Stimulated activated CD4-positive, alpha-beta T cell treated with anti-CD3 and anti-CD28 coated beads, Interleukin-15, amount 100 ng/mL, for 24 hours (primary cell): Measurements from ENCODE around the gene TUBB1.
"Not testable (repeated sequence)": the region's sequence is repeated elsewhere in the genome, so short reads cannot be mapped to it uniquely, and the experiment has no call there.

Source experiments
- DNase-seq: peaks from one replicate; pipeline ENCODE4 v3.0.0-alpha.2; 2020

The TUBB1 gene

GRCh38 chr20:59024111-59024530, 4.9 kb downstream of the TUBB1 start:
- DNase-seq = peak; percentile 1

GRCh38 chr20:59025086-59025485, 5.9 kb downstream of the TUBB1 start:
- no peak for DNase-seq

GRCh38 chr20:59025511-59025910, 6.3 kb downstream of the TUBB1 start:
- DNase-seq = no peak

GRCh38 chr20:59026904-59027740, 7.9 kb downstream of the TUBB1 start:
- no peak for DNase-seq

- DNase-seq = no peak
Measured at GRCh38 chr20:59027741-59028320, 8.6 kb downstream of the TUBB1 start.

GRCh38 chr20:59028812-59029211, 9.6 kb downstream of the TUBB1 start:
- DNase-seq = no peak

DNA sequence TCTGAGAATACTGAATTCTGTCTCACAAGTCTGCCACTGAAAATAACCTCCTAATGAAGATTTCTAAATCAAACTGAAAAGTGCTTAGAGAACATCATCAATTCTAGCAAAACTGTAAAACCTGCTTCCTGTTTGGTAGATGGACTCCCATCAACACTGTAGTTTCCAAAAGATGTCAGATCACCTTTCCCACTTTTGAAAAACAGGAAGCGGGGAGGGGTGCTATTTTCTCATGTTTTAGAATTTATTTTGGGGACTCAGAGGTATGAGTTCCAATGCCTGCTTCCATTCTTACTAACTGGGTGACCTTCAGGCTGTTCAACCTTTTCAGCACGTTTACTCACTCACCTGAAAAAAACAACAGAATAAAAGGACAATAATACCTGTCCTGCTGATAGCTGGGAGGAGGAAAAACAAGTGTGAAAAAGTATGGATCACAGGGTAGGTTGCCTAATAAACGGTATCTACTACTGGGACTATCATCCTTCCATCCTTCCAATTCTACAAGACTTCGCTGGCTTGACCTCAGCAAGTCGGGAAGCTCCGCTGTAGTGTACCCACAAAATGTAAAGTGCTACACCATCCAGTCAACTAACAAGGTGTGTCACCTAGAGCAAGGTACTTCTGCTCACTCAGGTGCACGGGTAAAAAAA, 11.8 kb downstream of the TUBB1 start:
- no peak for DNase-seq

- DNase-seq = peak; percentile 31
Measured at GRCh38 chr20:59031564-59032022, 12.4 kb downstream of the TUBB1 start.

- DNase-seq = peak; percentile 98
Measured at GRCh38 chr20:59032023-59032712, 12.9 kb downstream of the TUBB1 start, which contains the start of gene ATP5F1E. Gene ATP5F1E (minus strand): TSS chr20:59032335. CDS start chr20:59032251, 84 bp downstream.

DNA sequence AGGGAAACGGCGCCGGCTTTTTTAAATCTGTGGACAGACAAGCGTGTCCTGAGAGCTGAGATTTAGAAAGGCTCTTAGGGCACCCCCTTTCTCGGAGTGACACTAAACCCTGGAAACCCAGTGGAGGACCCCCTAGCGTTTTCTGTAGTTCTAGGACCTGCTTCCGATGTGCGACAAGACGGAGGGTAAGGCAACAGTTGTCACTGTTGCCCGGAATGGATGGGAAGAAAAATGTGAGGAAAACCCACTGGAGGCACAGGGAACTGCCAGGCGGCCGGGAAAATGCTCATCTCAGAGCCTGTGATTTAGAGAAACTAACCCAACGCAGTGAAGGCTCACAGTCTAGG, 13.5 kb downstream of the TUBB1 start:
- no peak for DNase-seq

DNA sequence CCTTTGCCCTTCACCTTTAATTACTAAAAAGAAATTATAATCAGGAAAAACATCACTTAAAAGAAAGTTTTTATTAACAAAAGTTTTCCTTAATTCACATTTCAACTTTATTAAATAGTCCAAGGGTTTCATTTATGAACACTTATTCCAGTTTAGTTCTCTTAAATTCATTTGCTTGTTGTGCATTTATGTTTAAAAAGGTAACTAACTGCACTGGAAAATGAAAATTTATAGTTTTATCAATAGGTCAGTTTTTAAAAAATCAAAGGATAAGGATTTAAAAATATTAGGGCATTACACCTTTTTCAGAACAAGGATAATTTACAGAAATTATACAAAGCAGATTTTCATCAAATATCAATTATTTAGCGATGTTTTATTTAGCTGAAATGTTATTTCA, 13.9 kb downstream of the TUBB1 start:
- no peak for DNase-seq

- DNase-seq = no peak
Measured at GRCh38 chr20:59033616-59034165, 14.5 kb downstream of the TUBB1 start.

DNA sequence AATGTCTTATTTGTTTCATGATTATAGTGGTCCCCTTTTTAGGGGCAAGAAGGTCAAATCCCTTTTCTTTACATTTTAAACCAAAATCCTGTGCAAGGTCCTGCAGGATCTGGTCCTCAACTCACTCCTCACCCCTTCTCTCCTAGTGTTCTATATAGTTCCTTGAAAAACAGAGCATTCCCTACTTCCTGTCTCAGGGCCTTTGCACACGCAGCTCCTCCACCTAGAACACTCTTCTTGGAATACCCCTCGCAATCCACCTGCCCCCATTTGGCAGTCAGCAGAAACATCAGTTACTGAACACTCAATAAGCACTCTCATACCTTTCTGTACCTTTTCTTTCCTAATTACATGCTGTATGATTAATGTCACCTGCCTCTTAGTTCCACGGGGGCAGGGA, 16.2 kb downstream of the TUBB1 start:
- no peak for DNase-seq

DNA sequence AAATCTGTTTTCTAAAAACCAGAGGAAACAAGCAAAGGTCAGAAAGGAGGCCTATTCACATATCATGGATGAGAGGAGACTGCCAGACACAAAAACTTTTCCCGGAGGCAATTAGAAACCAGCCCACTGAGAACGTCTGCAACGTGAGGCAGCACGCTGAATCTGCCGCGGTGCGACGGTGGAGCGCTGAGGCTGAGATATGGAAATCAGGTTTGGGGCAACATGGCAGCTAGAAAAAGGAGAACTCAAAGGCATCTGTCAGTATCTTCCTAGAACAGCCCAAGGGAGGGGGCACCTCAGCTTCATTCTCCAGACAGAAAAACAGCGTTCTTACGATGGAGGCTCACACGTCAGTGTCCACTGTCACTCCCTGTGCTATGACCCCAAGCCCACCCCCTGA, 18.2 kb downstream of the TUBB1 start:
- no peak for DNase-seq

DNA sequence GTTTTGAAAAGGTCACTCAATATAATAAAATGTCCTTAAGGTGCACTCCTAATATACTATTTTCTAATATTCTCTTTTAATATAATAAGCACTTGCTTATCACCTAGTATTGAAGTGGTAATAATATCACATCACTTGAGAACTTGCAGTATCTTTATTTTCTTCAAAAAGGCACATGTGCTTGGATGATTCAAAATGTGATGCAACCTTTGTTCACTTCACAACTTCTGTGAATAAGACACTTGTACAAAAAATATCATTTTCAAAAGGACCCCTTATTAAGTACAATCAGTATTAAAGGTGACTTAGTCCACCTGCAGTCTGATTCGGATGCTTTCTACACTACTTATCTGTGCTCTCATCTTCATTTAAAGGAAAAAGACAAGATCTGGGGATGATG, 20.0 kb downstream of the TUBB1 start:
- no peak for DNase-seq

- DNase-seq = no peak
Measured at GRCh38 chr20:59040667-59041066, 21.4 kb downstream of the TUBB1 start.

- not testable (repeated sequence) for DNase-seq
Measured at GRCh38 chr20:59041487-59041886, 22.3 kb downstream of the TUBB1 start.

DNA sequence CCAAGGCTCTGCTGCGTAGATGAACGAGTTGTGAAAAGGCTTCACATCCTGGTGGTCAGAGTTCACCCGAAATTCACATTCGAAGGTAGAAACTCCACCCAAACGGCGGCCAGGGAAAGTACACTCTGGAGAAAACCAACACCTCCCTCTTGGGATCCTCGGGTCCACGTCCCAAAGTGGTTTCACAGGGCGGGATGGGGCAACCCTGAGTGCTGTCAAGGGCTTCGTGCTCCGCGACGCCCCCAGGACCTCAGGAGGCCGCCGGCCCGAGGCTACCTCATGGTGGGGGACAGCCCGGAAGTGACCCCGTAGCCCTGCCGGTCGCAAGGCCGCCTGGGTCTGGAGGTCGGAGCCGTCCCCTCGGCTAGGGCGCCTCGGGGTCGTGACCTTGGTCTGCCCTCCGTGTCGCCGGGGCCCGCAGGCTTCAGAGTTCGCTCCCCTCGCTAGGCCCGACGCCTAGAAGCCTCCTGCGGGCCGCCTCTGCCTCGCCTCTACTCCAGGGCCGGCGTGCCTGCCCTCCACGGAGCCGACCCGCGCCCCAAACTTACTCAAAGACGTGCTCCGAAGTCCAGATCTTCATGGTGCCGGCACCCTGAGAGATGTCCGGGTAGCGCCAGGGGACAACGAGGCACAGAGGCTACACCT, 23.0 kb downstream of the TUBB1 start, which contains the start of gene PRELID3B:
Gene PRELID3B (minus strand): TSS at position 636 of the 645 bp plus-strand sequence. CDS start 56 bp downstream, at position 580.
- DNase-seq = peak; percentile 45

DNA sequence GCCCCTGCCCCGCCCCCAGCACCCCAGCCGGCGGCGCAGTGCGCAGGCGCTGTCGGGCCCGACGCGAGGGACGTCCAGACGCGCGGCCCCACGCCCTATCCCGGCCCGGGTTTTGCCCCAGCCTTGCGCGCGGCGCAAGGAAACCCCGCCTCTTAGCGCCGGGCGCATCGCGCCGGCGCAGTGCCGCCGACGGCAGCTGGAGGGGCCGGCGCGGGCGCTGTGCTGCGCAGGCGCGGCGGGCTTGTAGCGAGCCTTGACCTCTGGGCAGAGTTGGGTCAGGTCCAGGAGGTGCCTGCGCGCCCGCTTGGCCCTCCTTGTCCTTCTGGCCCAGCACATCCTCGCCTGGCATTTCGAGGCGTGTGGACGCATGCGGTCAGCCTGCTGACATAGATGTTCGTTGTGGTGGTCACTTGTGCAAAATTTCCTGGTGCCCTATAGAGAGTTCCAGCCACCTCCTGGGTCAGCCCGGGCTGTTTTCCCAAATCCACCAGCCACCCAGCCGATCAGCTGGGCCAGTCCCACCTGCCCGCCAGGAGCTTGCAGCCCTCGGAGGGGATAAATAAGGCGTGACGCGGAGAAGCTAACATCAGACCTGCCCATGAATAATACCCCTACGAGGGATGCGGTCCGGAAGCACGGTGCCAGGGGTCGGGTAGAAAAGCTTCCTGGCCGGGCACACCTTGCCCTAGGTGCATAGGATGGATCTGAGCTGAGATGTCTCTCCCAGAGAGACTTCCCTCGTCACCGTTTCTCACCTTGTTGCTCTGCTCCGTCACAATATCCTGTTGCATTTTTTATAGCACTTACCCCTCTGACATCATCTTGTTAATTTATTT, 23.8 kb downstream of the TUBB1 start:
- DNase-seq = peak; percentile 96

DNA sequence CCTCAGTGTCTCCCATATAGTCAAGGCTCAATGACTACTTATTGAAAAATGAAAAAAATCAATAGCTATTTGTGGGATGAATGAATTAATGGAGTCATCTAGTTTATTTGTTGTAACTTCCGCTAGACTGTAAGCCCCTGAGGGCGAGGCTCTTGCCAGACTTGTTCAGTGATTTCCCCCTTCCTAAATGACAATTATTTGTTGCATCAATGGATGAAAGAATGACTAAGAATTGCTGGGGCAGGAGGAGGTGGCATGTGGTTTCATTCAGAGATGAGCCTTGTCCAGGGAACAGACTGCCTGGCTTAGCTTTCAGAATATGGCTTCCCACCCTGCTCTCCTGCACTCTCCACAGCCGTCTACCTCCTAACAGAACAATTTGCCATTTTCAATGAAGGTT, 24.5 kb downstream of the TUBB1 start:
- DNase-seq = peak; percentile 15

DNA sequence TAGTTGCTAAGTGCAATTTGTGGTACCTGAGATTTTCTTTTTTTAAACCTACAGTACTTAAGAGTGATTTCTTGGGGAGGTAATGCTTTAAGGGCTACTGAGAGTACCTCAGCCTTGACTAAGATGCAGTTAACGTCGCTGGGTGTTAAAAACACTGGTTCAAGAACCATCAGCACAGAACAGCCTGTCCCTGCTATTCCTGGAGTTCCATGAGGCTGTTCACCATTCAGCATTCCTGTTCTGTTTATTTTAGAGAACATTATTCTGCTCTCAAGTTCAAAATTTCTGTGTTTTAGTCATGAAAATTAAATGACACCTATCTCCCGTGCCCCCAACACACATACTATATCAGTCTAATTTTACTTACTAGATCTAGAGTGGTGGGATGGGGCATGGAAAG, 25.1 kb downstream of the TUBB1 start:
- DNase-seq = no peak
